K562 (cell line): ENCODE measurements around the gene GABBR1. TPM values are rescaled to one million over a fixed set of nuclear protein-coding genes. Genes with fewer than 3 reads are reported as not detected.
A peak's percentile ranks its signal among the peaks of the same experiment; 100 is the strongest.

Experiments used
- ARNT ChIP-seq, 2 experiments: fragments of 450-650 bp; IDR thresholded peaks; 2 replicates each; pipeline ENCODE4 v1.6.1; 2016; ENCODE audit warnings: mild to moderate bottlenecking in 1 of 2
- CTBP1 ChIP-seq: fragments of 450-650 bp; IDR thresholded peaks from 2 replicates; pipeline ENCODE4 v1.6.1; 2016; ENCODE audit warnings: borderline replicate concordance
- ETV5 ChIP-seq: sonication (generic); formaldehyde crosslinking; IDR thresholded peaks from 2 replicates; pipeline ENCODE4 v1.4.0; 2020; ENCODE audit warnings: low read depth, mild to moderate bottlenecking, missing genetic modification reagents
- FOXA1 ChIP-seq: fragments of 450-650 bp; IDR thresholded peaks from 2 replicates; pipeline ENCODE4 v1.6.1; 2016; ENCODE audit warnings: mild to moderate bottlenecking, borderline replicate concordance
- HES1 ChIP-seq: fragments of 450-650 bp; IDR thresholded peaks from 2 replicates; pipeline ENCODE4 v1.6.1; 2016; ENCODE audit warnings: low read depth, mild to moderate bottlenecking, moderate library complexity
- KLF13 ChIP-seq: fragments of 450-650 bp; IDR thresholded peaks from 2 replicates; pipeline ENCODE4 v1.6.1; 2016; ENCODE audit warnings: missing genetic modification characterization, low read depth, mild to moderate bottlenecking, missing compliant biosample characterization, moderate library complexity, borderline replicate concordance
- MED1 ChIP-seq: sonication (generic); formaldehyde crosslinking; IDR thresholded peaks from 2 replicates; pipeline ENCODE4 v1.8.1; 2023; ENCODE audit warnings: missing genetic modification reagents, borderline replicate concordance
- NFYB ChIP-seq: IDR thresholded peaks from 2 replicates; pipeline ENCODE4 v1.6.1; 2011; ENCODE audit warnings: mild to moderate bottlenecking, moderate library complexity; ENCODE audit not compliant: insufficient read length; ENCODE audit errors: extremely low read depth
- NR3C1 ChIP-seq: sonication (generic); formaldehyde crosslinking; IDR thresholded peaks from 2 replicates; pipeline ENCODE4 v1.8.1; 2022; ENCODE audit warnings: missing genetic modification reagents
- NR4A1 ChIP-seq, 2 experiments: fragments of 250-450 bp in 1 of 2; fragments of 450-650 bp in 1 of 2; sonication (Bioruptor Pico) in 1 of 2; IDR thresholded peaks; 2 replicates each; pipeline versions ENCODE4 v1.4.0 to v1.6.1; 2016 to 2020; ENCODE audit warnings: mild to moderate bottlenecking in 2 of 2, missing compliant biosample characterization in 1 of 2, missing genetic modification characterization in 1 of 2, moderate library complexity in 1 of 2
- PHTF2 ChIP-seq: fragments of 250-450 bp; sonication (Bioruptor Pico); IDR thresholded peaks from 2 replicates; pipeline ENCODE4 v1.5.0; 2021; ENCODE audit warnings: mild to moderate bottlenecking
- PRDM10 ChIP-seq: fragments of 450-650 bp; IDR thresholded peaks from 2 replicates; pipeline ENCODE4 v1.6.1; 2018; ENCODE audit not compliant: partially characterized antibody
- SLC30A9 ChIP-seq: fragments of 250-450 bp; sonication (Bioruptor Pico); IDR thresholded peaks from 2 replicates; pipeline ENCODE4 v1.8.0; 2022; ENCODE audit warnings: mild to moderate bottlenecking, moderate library complexity
- SMC3 ChIP-seq: conservative IDR thresholded peaks from 2 replicates; pipeline ENCODE4 v1.6.1; 2011; ENCODE audit warnings: low read depth, low read length, improper control_type of control experiment; ENCODE audit not compliant: insufficient read depth
- TARDBP ChIP-seq: fragments of 450-650 bp; IDR thresholded peaks from 2 replicates; pipeline ENCODE4 v1.6.1; 2016
- ZC3H11A ChIP-seq: IDR thresholded peaks from 2 replicates; pipeline ENCODE4 v1.6.1; 2012; ENCODE audit warnings: low read depth, low read length, improper control_type of control experiment
- ZNF165 ChIP-seq: fragments of 250-450 bp; sonication (Bioruptor Pico); IDR thresholded peaks from 2 replicates; pipeline ENCODE4 v1.4.0; 2020; ENCODE audit warnings: borderline replicate concordance
- ZNF408 ChIP-seq: fragments of 250-450 bp; sonication (Bioruptor Pico); IDR thresholded peaks from 2 replicates; pipeline ENCODE4 v1.4.0; 2020; ENCODE audit warnings: low read depth, mild to moderate bottlenecking, moderate library complexity
- ZNF512 ChIP-seq: IDR thresholded peaks from 2 replicates; pipeline ENCODE4 v1.6.1; 2016; ENCODE audit warnings: missing genetic modification characterization, missing compliant biosample characterization
- ZNF561 ChIP-seq: fragments of 450-650 bp; formaldehyde crosslinking; conservative IDR thresholded peaks from 2 replicates; pipeline ENCODE4 v1.4.0; 2020; ENCODE audit warnings: mild to moderate bottlenecking, moderate library complexity
- ZNF583 ChIP-seq: fragments of 250-450 bp; sonication (Bioruptor Pico); IDR thresholded peaks from 2 replicates; pipeline ENCODE4 v1.4.0; 2020
- ZNF584 ChIP-seq: fragments of 200-800 bp; sonication (Bioruptor generic); IDR thresholded peaks from 2 replicates; pipeline ENCODE4 v1.6.1; 2016; ENCODE audit warnings: low read depth, mild to moderate bottlenecking, missing genetic modification characterization, missing compliant biosample characterization
- ZSCAN29 ChIP-seq: fragments of 450-650 bp; IDR thresholded peaks from 2 replicates; pipeline ENCODE4 v1.6.1; 2017
- polyA plus RNA-seq, 8 experiments: library from polyadenylated mRNA; depleted of rRNA in 4 of 8; stranded (reverse) in 5 of 8; unstranded in 3 of 8; fragments of >200 nt; fragmentation: Nextera tagmentation in 2 of 8; fragmentation: Illumina TruSeq in 1 of 8; extraction: Ambion mirVana in 2 of 8; extraction: Trizol in 1 of 8; gene quantifications; 2 replicates each; pipeline versions ENCODE4 v1.2.1 to v1.2.3, GENCODE V29; 2011 to 2014; ENCODE audit warnings: inconsistent platforms in 1 of 8, missing spikeins in 1 of 8
- total RNA-seq, 7 experiments: library from RNA; depleted of rRNA in 6 of 7; stranded (reverse); fragments of >200 nt in 6 of 7; fragmentation: Illumina TruSeq in 2 of 7; extraction: Trizol in 2 of 7; gene quantifications; 2 replicates each; pipeline versions ENCODE4 v1.2.1 to v1.2.3, GENCODE V29; 2011 to 2021; ENCODE audit warnings: low replicate concordance in 1 of 7

Gene GABBR1
- total and polyA plus RNA-seq, 9 of the 15 experiments (the other 6 are each of a cell fraction or from before 2014, with no cell fraction given), result 2.2 to 48.3 (median 20.8) TPM

GRCh38 chr6:29649701-29650673 is 17.0 kb upstream of the GABBR1 start (continued):
- no peak for TF ChIP-seq ZNF584 (CRISPR knock-in tag)
- 0 out of 2 replicates have a peak, but pooled peaks have one; percentile 25 for TF ChIP-seq ZNF165 (CRISPR knock-in tag)
- TF ChIP-seq ARNT (IDR thresholded peaks at IDR 0.05), result no peak; a peak in 1 of 4 replicates
- TF ChIP-seq PHTF2 (CRISPR knock-in tag), result no peak
- no peak for TF ChIP-seq SLC30A9
- no peak for TF ChIP-seq ZC3H11A
- no peak for TF ChIP-seq TARDBP
- TF ChIP-seq ZNF583 (CRISPR knock-in tag), result no peak
- no peak for TF ChIP-seq KLF13 (tag)
- TF ChIP-seq MED1 (CRISPR knock-in tag), result no peak
- TF ChIP-seq SMC3, result 0 out of 2 replicates have a peak, but pooled peaks have one; percentile 35
- TF ChIP-seq CTBP1, result peak; percentile 73; the same call in 1 of the 2 replicates
- TF ChIP-seq PRDM10, result peak; percentile 46
- peak; percentile 77 for TF ChIP-seq NFYB
- TF ChIP-seq ZNF561, result no peak
- peak; percentile 54; the same call in 1 of the 2 replicates for TF ChIP-seq NR4A1 (CRISPR knock-in tag; IDR thresholded peaks at IDR 0.05)
- TF ChIP-seq NR4A1 (tag; IDR thresholded peaks at IDR 0.05), result no peak
- no peak for TF ChIP-seq ZNF408 (CRISPR knock-in tag)
- TF ChIP-seq ETV5 (CRISPR knock-in tag), result peak; percentile 46; the same call in 1 of the 2 replicates
- TF ChIP-seq ZSCAN29, result no peak
- no peak for TF ChIP-seq FOXA1
- no peak for TF ChIP-seq NR3C1 (CRISPR knock-in tag)
- TF ChIP-seq ZNF512 (tag), result no peak
- no peak for TF ChIP-seq HES1
